Measurements from ENCODE around the gene LAMA1. TPM values are rescaled to one million over a fixed set of nuclear protein-coding genes. Genes with fewer than 3 reads are reported as not detected.

The LAMA1 gene
- total RNA-seq, 1 experiment from 2014 or later: 28.8 TPM

GRCh38 chr18:7071600-7071999 is 46.0 kb downstream of the LAMA1 start:
- H3K79me1 ChIP-seq (ENCODE audit: insufficient read depth, low read depth, low read length, poor library complexity, severe bottlenecking): no peaks in the 10 kb centered on the region
- no peak overlapping the region for H2BK20ac ChIP-seq (ENCODE audit: low read depth, low read length, poor library complexity, severe bottlenecking)
- H2AK5ac ChIP-seq (ENCODE audit: insufficient read length, low read length): no peak overlapping the region
- no peak overlapping the region for H3K27ac Mint-ChIP-seq
- no peak overlapping the region for H4K5ac ChIP-seq (ENCODE audit: insufficient read length, low read depth, low read length)
- no peaks in the 10 kb centered on the region for H3K27me3 ChIP-seq (ENCODE audit: insufficient read depth, low read length)
- H3K27me3 Mint-ChIP-seq (ENCODE audit: low read depth): no peaks in the 10 kb centered on the region
- no peak overlapping the region for H3K18ac ChIP-seq (ENCODE audit: insufficient read length, low read depth, low read length)
- no peak overlapping the region for H2BK5ac ChIP-seq (ENCODE audit: insufficient read length, low read length)
- no peaks in the 10 kb centered on the region for H4K20me1 ChIP-seq (ENCODE audit: control insufficient read depth, insufficient read depth, insufficient read length)
- no peaks in the 10 kb centered on the region for H3K4me1 ChIP-seq (ENCODE audit: insufficient read depth, low read length)
- no peak overlapping the region for H2BK15ac ChIP-seq (ENCODE audit: low read depth, low read length)
- H3K4me1 Mint-ChIP-seq: peaks cover 6 to 16% of the 10 kb centered on the region in 2 experiments; a peak in 2 of 4 replicates
- H3K56ac ChIP-seq (ENCODE audit: insufficient read length, low read depth, low read length): no peak overlapping the region
- H3T11ph ChIP-seq (ENCODE audit: low read length): no peak overlapping the region
- H3K4ac ChIP-seq (ENCODE audit: low read depth, low read length): no peak overlapping the region
- H3K27ac ChIP-seq (ENCODE audit: insufficient read length, low read depth, low read length): no peak overlapping the region
- no peak overlapping the region for H2AFZ ChIP-seq (ENCODE audit: low read length)
- H3K9me3 Mint-ChIP-seq: no peaks in the 10 kb centered on the region
- H3K9ac ChIP-seq (ENCODE audit: extremely low read depth, insufficient read length, low read length): no peak overlapping the region
- no peaks in the 10 kb centered on the region for H3K79me2 ChIP-seq (ENCODE audit: insufficient read depth, low read length)
- H3K14ac ChIP-seq (ENCODE audit: insufficient read depth, low read length): no peak overlapping the region
- no peak overlapping the region for H3K23ac ChIP-seq (ENCODE audit: insufficient read length, low read depth, low read length)
- H4K8ac ChIP-seq (replicated peaks; ENCODE audit: insufficient read length, low read depth, low read length): no peak overlapping the region
- H3K4me3 Mint-ChIP-seq: no peak overlapping the region
- no peaks in the 10 kb centered on the region for H3K9me3 ChIP-seq (ENCODE audit: control insufficient read depth, low read depth, low read length)
- H3K4me2 ChIP-seq (ENCODE audit: insufficient read depth, insufficient read length, low read length): no peak overlapping the region
- H3K36me3 Mint-ChIP-seq (ENCODE audit: insufficient read depth in 1 of 3, low read depth in 3 of 3): peaks cover 3 to 9% (median 9%) of the 10 kb centered on the region in 3 experiments; a peak in 6 of 7 replicates
- DNase-seq: no peak
- TF ChIP-seq CTCF (conservative IDR thresholded peaks at IDR 0.05): no peak
- no peaks in the 10 kb centered on the region for H3K23me2 ChIP-seq (ENCODE audit: insufficient read length, low read depth, low read length, poor library complexity, severe bottlenecking)
- no peak overlapping the region for H2BK120ac ChIP-seq (ENCODE audit: low read depth, low read length, poor library complexity, severe bottlenecking)
- H2BK12ac ChIP-seq (ENCODE audit: insufficient read length, low read depth, low read length): no peak overlapping the region
- WGBS (ENCODE audit: extremely low coverage, insufficient read length, low lambda C conversion rate): no CpG with 5 or more reads among the region's 2 CpGs
- H4K91ac ChIP-seq (ENCODE audit: insufficient read length, low read depth, low read length): no peak overlapping the region
